ENCODE data around the gene LMNB1. TPM values are rescaled to one million over a fixed set of nuclear protein-coding genes. Genes with fewer than 3 reads are reported as not detected.

The LMNB1 gene
- total RNA-seq, 1 experiment from 2014 or later = 150 TPM

DNA sequence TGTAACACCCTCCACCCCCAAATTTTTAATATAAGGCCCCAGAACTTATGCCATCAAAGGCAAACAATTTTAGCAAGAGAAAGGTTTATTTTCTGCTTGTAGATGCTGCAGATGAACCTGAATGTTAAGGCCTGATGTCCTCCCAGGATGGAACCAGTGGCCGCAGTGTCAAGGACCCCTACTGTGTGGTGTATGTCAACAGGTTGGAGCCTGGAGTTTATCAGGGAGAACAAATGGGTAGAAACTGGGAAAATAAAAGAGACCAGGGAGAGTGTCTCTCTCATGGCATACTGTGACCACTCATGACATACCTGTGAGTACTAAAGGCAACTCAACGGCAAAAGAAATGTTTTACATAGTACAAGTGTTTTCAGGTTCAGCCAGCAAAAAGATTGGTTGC is 34.5 kb upstream of the LMNB1 start:
- H3K9me2 ChIP-seq (ENCODE audit: insufficient read depth) = no peaks in the 10 kb centered on the region
- intact Hi-C loops (cut with micrococcal nuclease) = loop anchor here (10.0 kb wide), 1 partner anchor 62 kb away; no protein-coding TSS in a partner anchor
- POLR2A ChIA-PET = no interaction called here
- peaks cover 0 to 4% of the 10 kb centered on the region in 2 experiments; a peak in 3 of 4 replicates for H3K4me1 ChIP-seq (ENCODE audit: control insufficient read depth in 1 of 2, insufficient read depth in 2 of 2, low read length in 2 of 2)
- no peak overlapping the region for H2AFZ ChIP-seq (ENCODE audit: low read depth, low read length, poor library complexity, severe bottlenecking)
- H3K27ac ChIP-seq (ENCODE audit: low read depth, low read length) = no peak overlapping the region
- H3K9me3 ChIP-seq (ENCODE audit: control insufficient read depth in 1 of 2, insufficient read depth in 1 of 2, low read depth in 1 of 2, low read length in 2 of 2) = no peaks in the 10 kb centered on the region
- no peaks in the 10 kb centered on the region for H3K36me3 ChIP-seq (ENCODE audit: control insufficient read depth in 1 of 2, insufficient read depth in 2 of 2, low read length in 2 of 2)
- CTCF ChIA-PET = no interaction called here
- ATAC-seq (no peak), DNase-seq (ENCODE audit: low read depth, low spot score) (no peak)
- H3K4me2 ChIP-seq (ENCODE audit: low read length) = no peak overlapping the region
- H3K4me3 ChIP-seq (replicated peaks in 1 of 2; ENCODE audit: low read depth in 1 of 2, low read length in 2 of 2) = no peak overlapping the region
- H3K27me3 ChIP-seq (ENCODE audit: insufficient read depth, low read length) = no peaks in the 10 kb centered on the region
- H3K79me2 ChIP-seq (ENCODE audit: insufficient read depth, low read length) = no peaks in the 10 kb centered on the region
- no peak overlapping the region for H3K9ac ChIP-seq (ENCODE audit: low read length)
- RAD21 ChIA-PET (ENCODE audit: low non-redundant PET in 1 of 2, low total read pairs in 2 of 2, uncharacterized antibody in 2 of 2, unreplicated experiment in 2 of 2) = no interaction called here
- H4K20me1 ChIP-seq (ENCODE audit: insufficient read depth) = no peaks in the 10 kb centered on the region
- no TSS peak for BruUV-seq (replicated peaks)
- no peak for TF ChIP-seq ZFX (IDR thresholded peaks at IDR 0.05)
- no peak for TF ChIP-seq SP1 (IDR thresholded peaks at IDR 0.05; ENCODE audit: low read depth)
- no peak for TF ChIP-seq RAD21 (IDR thresholded peaks at IDR 0.05; ENCODE audit: low read depth)
- no peak for TF ChIP-seq ZBTB33 (IDR thresholded peaks at IDR 0.05; ENCODE audit: extremely low read depth, insufficient replicate concordance, low read length)
- TF ChIP-seq CEBPB (IDR thresholded peaks at IDR 0.05; ENCODE audit: low read depth) = no peak
- no peak for TF ChIP-seq EZH2phosphoT487 (IDR thresholded peaks at IDR 0.05; ENCODE audit: borderline replicate concordance)
- no peak for TF ChIP-seq EZH2 (IDR thresholded peaks at IDR 0.05)
- TF ChIP-seq SRF (IDR thresholded peaks at IDR 0.05; ENCODE audit: low read depth) = no peak

DNA sequence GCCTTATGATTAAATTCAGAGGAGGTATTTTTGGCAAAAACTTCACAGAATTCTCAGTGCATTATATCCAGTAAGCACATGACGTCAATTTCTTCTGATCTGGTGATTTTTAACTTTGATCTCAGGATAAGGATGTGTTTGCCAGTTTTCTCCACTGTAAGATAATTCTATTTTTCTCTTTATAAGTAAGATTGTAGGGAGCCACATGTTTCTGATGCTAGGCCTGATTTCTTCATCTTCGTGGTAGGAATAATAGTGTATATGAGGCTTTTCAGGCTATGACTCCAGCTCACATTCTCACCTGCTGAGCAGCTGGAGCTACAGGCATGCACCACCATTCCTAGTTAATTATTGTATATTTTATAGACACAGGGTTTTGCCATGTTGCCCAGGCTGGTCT is 32.1 kb upstream of the LMNB1 start:
- intact Hi-C loops (cut with micrococcal nuclease) = loop anchor here (10.0 kb wide), 1 partner anchor 60 kb away; no protein-coding TSS in a partner anchor
- ChIA-PET CTCF (no interaction called here), RAD21 (ENCODE audit: low non-redundant PET in 1 of 2, low total read pairs in 2 of 2, uncharacterized antibody in 2 of 2, unreplicated experiment in 2 of 2) (no interaction called here), POLR2A (no interaction called here)
- H3K9me3 ChIP-seq (ENCODE audit: control insufficient read depth in 1 of 2, insufficient read depth in 1 of 2, low read depth in 1 of 2, low read length in 2 of 2) = no peaks in the 10 kb centered on the region
- peaks cover 13 to 20% of the 10 kb centered on the region in 2 experiments for H3K4me1 ChIP-seq (ENCODE audit: control insufficient read depth in 1 of 2, insufficient read depth in 2 of 2, low read length in 2 of 2)
- no peak overlapping the region for H2AFZ ChIP-seq (ENCODE audit: low read depth, low read length, poor library complexity, severe bottlenecking)
- no peak overlapping the region for H3K27ac ChIP-seq (ENCODE audit: low read depth, low read length)
- H3K4me3 ChIP-seq (replicated peaks in 1 of 2; ENCODE audit: low read depth in 1 of 2, low read length in 2 of 2) = no peak overlapping the region
- H3K79me2 ChIP-seq (ENCODE audit: insufficient read depth, low read length) = no peaks in the 10 kb centered on the region
- DNase-seq (ENCODE audit: low read depth, low spot score) (no peak), ATAC-seq (no peak)
- TF ChIP-seq EGR1 (IDR thresholded peaks at IDR 0.05; ENCODE audit: low read depth) (no peak), EZH2phosphoT487 (IDR thresholded peaks at IDR 0.05; ENCODE audit: borderline replicate concordance) (no peak), CTCF (IDR thresholded peaks at IDR 0.05 in 2 of 3, conservative IDR thresholded peaks at IDR 0.05 in 1 of 3; ENCODE audit: borderline replicate concordance in 1 of 3, insufficient read depth in 1 of 3, low read depth in 2 of 3, low read length in 2 of 3) (no peak)
- no peak overlapping the region for H3K9ac ChIP-seq (ENCODE audit: low read length)
- no peaks in the 10 kb centered on the region for H4K20me1 ChIP-seq (ENCODE audit: insufficient read depth)
- no TSS peak for BruUV-seq (replicated peaks)
- no peaks in the 10 kb centered on the region for H3K36me3 ChIP-seq (ENCODE audit: control insufficient read depth in 1 of 2, insufficient read depth in 2 of 2, low read length in 2 of 2)
- H3K4me2 ChIP-seq (ENCODE audit: low read length) = no peak overlapping the region
- no peaks in the 10 kb centered on the region for H3K9me2 ChIP-seq (ENCODE audit: insufficient read depth)
- H3K27me3 ChIP-seq (ENCODE audit: insufficient read depth, low read length) = no peaks in the 10 kb centered on the region
